Measurements from ENCODE around the gene EXOSC1.
"Not testable (repeated sequence)": the region's sequence is repeated elsewhere in the genome, so short reads cannot be mapped to it uniquely, and the experiment has no call there.

EXOSC1 gene

GRCh38 chr10:97434055-97434454 lies 11.8 kb downstream of the EXOSC1 start:
- no peak for TF ChIP-seq CTCF (IDR thresholded peaks at IDR 0.05; ENCODE audit: insufficient read depth, low read depth, low read length, missing control alignments)
- peak; percentile 22 for DNase-seq (ENCODE audit: low read depth)
- no peak overlapping the region for H3K4me3 ChIP-seq (ENCODE audit: low read length)

GRCh38 chr10:97428572-97428981 lies 17.2 kb downstream of the EXOSC1 start:
- no peak for TF ChIP-seq CTCF (IDR thresholded peaks at IDR 0.05; ENCODE audit: insufficient read depth, low read depth, low read length, missing control alignments)
- peak overlapping the region; percentile 96 for H3K4me3 ChIP-seq (ENCODE audit: low read length)
- DNase-seq (ENCODE audit: low read depth) = peak; percentile 79

- no peak for TF ChIP-seq CTCF (IDR thresholded peaks at IDR 0.05; ENCODE audit: insufficient read depth, low read depth, low read length, missing control alignments)
- peak overlapping the region; percentile 96 for H3K4me3 ChIP-seq (ENCODE audit: low read length)
- DNase-seq (ENCODE audit: low read depth) = peak; percentile 67
Measured at GRCh38 chr10:97427571-97428179, 18.1 kb downstream of the EXOSC1 start.

GRCh38 chr10:97426776-97427570 lies 18.8 kb downstream of the EXOSC1 start:
- DNase-seq (ENCODE audit: low read depth) = peak; percentile 24
- no peak for TF ChIP-seq CTCF (IDR thresholded peaks at IDR 0.05; ENCODE audit: insufficient read depth, low read depth, low read length, missing control alignments)
- H3K4me3 ChIP-seq (ENCODE audit: low read length) = peak overlapping the region; percentile 96

- peak within 1 kb of the TSS; percentile 96 for H3K4me3 ChIP-seq (ENCODE audit: low read length)
- TF ChIP-seq CTCF (IDR thresholded peaks at IDR 0.05; ENCODE audit: insufficient read depth, low read depth, low read length, missing control alignments) = peak; percentile 54
- DNase-seq (ENCODE audit: low read depth) = peak; percentile 96
Measured at GRCh38 chr10:97425964-97426775, 19.6 kb downstream of the EXOSC1 start, which contains the start of gene PGAM1. Gene PGAM1 (plus strand): TSS chr10:97426191. CDS start chr10:97426308, 117 bp downstream.

GRCh38 chr10:97423757-97424098 lies 22.1 kb downstream of the EXOSC1 start:
- not testable (repeated sequence) for H3K4me3 ChIP-seq (ENCODE audit: low read length); DNase-seq (ENCODE audit: low read depth)

- TF ChIP-seq CTCF (IDR thresholded peaks at IDR 0.05; ENCODE audit: insufficient read depth, low read depth, low read length, missing control alignments) = no peak
- H3K4me3 ChIP-seq (ENCODE audit: low read length) = no peak overlapping the region
- no peak for DNase-seq (ENCODE audit: low read depth)
Measured at GRCh38 chr10:97416565-97416964, 29.2 kb downstream of the EXOSC1 start.

All from epithelial cell of esophagus (primary cell).